ENCODE data around the gene DTWD2. TPM values are rescaled to one million over a fixed set of nuclear protein-coding genes. Genes with fewer than 3 reads are reported as not detected.
A peak's percentile ranks its signal among the peaks of the same experiment; 100 is the strongest.

The DTWD2 gene
- total RNA-seq = 10 to 100 TPM; 15.8 to 19.7 TPM
- 5.8 TPM for polyA plus RNA-seq (ENCODE audit: insufficient read depth, low read depth, low replicate concordance)
- long read RNA-seq, donor 1, transcript DTWD2-203 (6 exons, 2,307 nt) = major isoform, 5 of 5 reads
- long read RNA-seq, donor 1, partial matches to known transcripts = 0 of 5 reads
- long read RNA-seq, donor 1, other reads (novel, unspliced or antisense) = 0 of 5 reads
- long read RNA-seq, donor 2, transcript DTWD2-203 (6 exons, 2,307 nt) = major isoform, 6 of 6 reads
- long read RNA-seq, donor 2, partial matches to known transcripts = 0 of 6 reads
- long read RNA-seq, donor 2, other reads (novel, unspliced or antisense) = 0 of 6 reads

- intact Hi-C loops (cut with DNase I; ENCODE audit: low total_unique reads) = loop anchor here (5.0 kb wide), 1 partner anchor 424 kb away; no protein-coding TSS in a partner anchor
- peak within 1 kb of the TSS; percentile 62 to 79 for H3K4me3 ChIP-seq
- peak; percentile 96 for DNase-seq
- H3K9me3 ChIP-seq = no peaks in the 10 kb centered on the region
- 0 to 1% methylated on average over 9 to 73 of the region's 74 CpGs for WGBS, 2 donors
- H3K36me3 ChIP-seq (ENCODE audit: low read depth, missing control alignments) = no peaks in the 10 kb centered on the region
- H3K27me3 ChIP-seq = no peaks in the 10 kb centered on the region
- TF ChIP-seq POLR2A (IDR thresholded peaks at IDR 0.05) = no peak
- TF ChIP-seq CTCF (IDR thresholded peaks at IDR 0.05) = peak; percentile 74 to 94 (median 93)
- H3K4me1 ChIP-seq = peaks cover 13% of the 10 kb centered on the region
- H3K27ac ChIP-seq = peak within 1 kb of the TSS; percentile 94 to 96
Observed at GRCh38 chr5:118987988-118988865, at the start of gene DTWD2. Gene DTWD2 (minus strand): TSS chr5:118988547. CDS start chr5:118988511, 36 bp downstream.

- intact Hi-C loops (cut with DNase I; ENCODE audit: low total_unique reads) = no loop called here
- Histone ChIP-seq H3K4me3 (no peak overlapping the region), H3K4me1 (no peaks in the 10 kb centered on the region), H3K9me3 (no peaks in the 10 kb centered on the region), H3K36me3 (ENCODE audit: low read depth, missing control alignments) (no peaks in the 10 kb centered on the region), H3K27me3 (no peaks in the 10 kb centered on the region), H3K27ac (no peak overlapping the region)
- WGBS, 2 donors = 62 to 68% methylated on average over 16 of the region's 16 CpGs
- no peak for TF ChIP-seq POLR2A (IDR thresholded peaks at IDR 0.05)
- no peak for TF ChIP-seq CTCF (IDR thresholded peaks at IDR 0.05)
- no peak for DNase-seq
Observed at GRCh38 chr5:119037496-119038215, 49.3 kb upstream of the DTWD2 start.

GRCh38 chr5:119036101-119036762 lies 47.9 kb upstream of the DTWD2 start:
- H3K4me1 ChIP-seq = no peaks in the 10 kb centered on the region
- TF ChIP-seq POLR2A (IDR thresholded peaks at IDR 0.05) = no peak
- no peak for TF ChIP-seq CTCF (IDR thresholded peaks at IDR 0.05)
- intact Hi-C loops (cut with DNase I; ENCODE audit: low total_unique reads) = no loop called here
- H3K27ac ChIP-seq = no peak overlapping the region
- no peaks in the 10 kb centered on the region for H3K27me3 ChIP-seq
- no peaks in the 10 kb centered on the region for H3K36me3 ChIP-seq (ENCODE audit: low read depth, missing control alignments)
- no peak for DNase-seq
- 90% methylated on average over 8 of the region's 8 CpGs for WGBS, 2 donors
- no peaks in the 10 kb centered on the region for H3K9me3 ChIP-seq
- H3K4me3 ChIP-seq = no peak overlapping the region

- no peaks in the 10 kb centered on the region for H3K27me3 ChIP-seq
- no peak overlapping the region for H3K4me3 ChIP-seq
- no peaks in the 10 kb centered on the region for H3K4me1 ChIP-seq
- TF ChIP-seq POLR2A (IDR thresholded peaks at IDR 0.05) = no peak
- TF ChIP-seq CTCF (IDR thresholded peaks at IDR 0.05) = no peak
- no peaks in the 10 kb centered on the region for H3K36me3 ChIP-seq (ENCODE audit: low read depth, missing control alignments)
- no peak for DNase-seq
- 86% methylated on average over 3 of the region's 3 CpGs for WGBS, 2 donors
- H3K27ac ChIP-seq = no peak overlapping the region
- intact Hi-C loops (cut with DNase I; ENCODE audit: low total_unique reads) = no loop called here
- no peaks in the 10 kb centered on the region for H3K9me3 ChIP-seq
Observed at GRCh38 chr5:119033135-119033534, 44.8 kb upstream of the DTWD2 start.

All from testis (tissue), 5 donors.